Dedifferentiated amniotic fluid mesenchymal stem cell (primary cell): Measurements from ENCODE around the gene KRT3.

ENCODE experiments used
- DNase-seq: peaks from one replicate; pipeline ENCODE4 v3.0.0-alpha.2; 2016; ENCODE audit errors: extremely low spot score

The KRT3 gene

DNA sequence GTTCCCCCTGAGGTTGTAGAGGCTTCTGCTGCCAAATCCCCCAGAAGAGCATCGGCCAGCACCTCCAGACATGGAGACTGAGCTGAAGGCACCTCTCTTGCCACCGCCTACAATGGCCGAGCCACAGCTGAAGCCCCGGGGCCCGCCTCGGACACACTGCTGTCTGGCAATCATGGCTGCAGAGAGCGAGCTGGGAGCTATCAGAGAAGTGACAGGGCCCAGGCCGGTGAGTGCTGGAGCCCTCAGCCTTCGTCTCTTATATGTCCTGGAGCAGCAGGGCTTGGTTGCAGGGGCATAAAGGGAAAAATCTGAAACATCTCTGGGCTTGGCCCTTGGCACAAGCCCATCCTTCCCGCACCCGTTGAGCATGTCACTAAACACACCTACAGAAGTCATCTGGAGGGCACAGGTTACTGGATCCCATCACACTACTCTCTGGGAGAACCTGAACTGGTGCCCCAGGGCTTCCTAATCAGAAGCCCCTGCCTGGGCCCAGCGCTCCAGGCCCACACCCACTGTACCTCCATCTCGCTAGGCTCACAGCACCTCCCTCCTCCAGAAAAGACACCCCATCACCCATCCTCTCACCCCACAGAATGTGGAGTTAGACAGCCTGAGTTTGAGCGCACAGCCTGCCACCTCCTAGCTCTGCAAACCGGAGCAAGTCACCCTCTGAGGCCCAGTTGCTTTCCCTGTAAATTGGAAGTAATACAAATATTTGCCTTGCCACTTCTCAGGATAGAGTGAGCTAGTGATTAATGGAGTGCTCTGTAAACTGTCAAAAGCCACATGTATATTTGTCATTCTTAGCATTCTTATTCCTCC lies 18.2 kb upstream of the KRT3 start, which contains the start of gene KRT4:
KRT4 (minus strand) TSS at position 232 of the 825 bp plus-strand sequence; CDS start at position 174, 58 bp downstream.
- DNase-seq, result no peak

DNA sequence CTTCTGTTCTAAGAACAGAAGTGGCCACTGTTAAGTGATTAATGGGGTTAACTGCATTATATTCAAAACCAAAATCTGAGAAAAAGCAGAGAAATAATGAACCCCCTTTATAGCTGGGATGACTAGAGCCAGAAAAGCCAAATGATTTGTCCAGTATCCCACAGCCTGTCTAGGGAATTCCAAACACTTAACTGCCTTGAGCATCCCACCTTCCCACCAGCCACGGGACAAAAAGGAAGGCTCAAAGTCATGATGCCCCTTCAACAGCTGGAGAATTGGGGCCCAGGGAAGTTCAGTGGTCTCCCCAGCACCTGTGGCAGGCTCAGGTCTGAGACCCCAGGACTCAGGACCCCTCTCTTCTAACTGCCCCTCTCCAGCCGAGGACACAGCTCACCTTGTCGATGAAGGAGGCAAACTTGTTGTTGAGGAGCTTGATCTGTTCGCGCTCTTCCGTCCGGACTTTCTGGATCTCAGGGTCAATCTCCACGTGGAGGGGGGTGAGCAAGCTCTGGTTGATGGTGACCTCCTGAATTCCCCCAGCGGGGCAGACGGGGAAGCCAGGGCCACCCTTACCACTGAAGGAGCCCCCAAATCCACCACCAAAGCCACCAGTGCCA lies 17.4 kb upstream of the KRT3 start:
- DNase-seq, result no peak

DNA sequence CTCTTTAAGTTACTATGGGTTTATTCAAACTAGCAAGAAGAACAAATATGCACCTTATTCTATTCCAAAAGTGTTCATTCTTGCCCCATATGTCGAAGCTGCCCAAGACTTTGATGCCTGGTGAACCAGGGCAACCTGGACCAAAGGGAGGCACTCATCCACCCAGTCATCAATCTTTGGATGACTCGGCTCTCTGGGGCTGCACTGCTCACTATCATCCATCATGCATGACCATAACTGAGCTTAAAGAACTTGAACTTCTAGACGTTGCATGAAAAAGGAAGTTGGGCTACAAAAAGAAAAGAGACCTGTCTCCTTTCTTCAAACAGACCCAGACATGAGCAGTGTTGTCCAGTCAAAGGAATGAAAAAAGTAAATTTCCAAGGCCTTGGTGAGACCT lies 16.8 kb upstream of the KRT3 start:
- DNase-seq, result no peak

DNA sequence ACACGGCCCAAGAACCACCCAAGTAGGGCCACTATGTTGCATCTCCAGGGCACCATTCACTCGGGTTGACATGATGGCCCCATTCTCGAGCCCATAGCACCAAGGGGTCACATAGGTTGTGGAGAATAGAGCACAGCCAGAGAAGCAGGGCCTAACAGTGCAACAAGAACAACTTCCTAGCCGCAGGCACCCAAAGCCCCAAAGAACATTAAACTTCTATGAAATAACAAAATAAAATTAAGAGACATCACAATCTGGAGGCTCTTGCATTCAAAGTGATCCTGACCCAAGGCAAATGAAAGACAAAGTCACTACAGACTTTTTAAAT lies 16.1 kb upstream of the KRT3 start:
- no peak for DNase-seq

DNA sequence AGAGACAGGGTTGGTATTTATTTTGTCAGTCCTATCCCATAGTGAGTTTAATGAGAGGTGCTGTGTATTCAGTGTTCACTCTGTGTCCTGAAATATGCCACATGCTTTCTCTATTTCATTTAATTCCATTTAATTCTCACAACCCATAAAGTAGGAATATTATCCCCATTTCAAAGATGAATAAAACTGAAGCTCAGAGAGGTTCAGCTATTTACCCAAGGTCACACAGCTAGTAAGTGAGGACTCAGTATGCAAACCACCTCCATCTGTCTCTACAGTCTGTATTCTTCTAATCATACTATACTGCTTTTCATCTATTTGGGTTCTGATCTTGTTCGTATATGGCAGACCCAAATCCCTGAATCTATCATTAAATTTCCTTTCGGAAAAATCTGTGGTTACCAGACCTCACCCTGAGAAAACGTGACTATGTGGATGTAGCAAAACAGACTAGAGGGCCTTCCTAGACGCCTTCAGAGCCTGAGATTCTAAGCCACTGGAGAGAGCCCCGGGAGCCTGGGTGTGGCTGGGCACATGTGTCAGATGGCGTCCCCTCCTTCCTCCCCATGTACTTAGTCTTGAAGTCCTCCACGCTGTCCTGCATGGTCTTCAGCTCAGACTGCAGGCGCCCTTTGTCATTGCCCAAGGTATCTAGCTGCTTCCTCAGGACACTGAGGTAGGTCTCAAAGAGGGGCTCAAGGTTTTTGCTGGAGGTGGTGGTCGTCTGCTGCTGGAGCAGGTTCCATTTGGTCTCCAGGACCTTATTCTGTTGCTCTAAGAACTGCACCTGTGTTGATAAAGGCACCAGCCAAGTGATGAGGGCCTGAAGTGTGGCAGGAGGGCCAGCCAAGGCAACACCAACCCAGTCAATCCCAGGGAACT lies 15.5 kb upstream of the KRT3 start:
- DNase-seq, result no peak

DNA sequence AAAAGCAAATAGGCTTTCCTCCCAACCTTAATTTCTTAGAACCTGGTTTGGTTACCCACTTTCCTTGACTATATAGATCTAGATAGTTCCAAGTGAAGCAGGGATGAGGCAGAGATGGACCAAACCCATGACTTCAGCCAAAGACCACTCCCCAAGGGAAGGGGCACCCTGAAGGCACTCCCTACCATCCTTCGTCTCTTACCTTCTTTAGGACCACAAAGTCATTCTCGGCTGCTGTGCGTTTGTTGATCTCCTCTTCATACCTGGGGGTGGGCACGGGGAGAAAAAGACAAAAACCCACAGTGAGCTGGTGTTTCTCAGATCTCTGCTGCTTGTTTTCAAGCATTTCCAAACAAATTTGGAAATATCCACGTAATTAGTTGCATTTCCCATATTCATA lies 14.6 kb upstream of the KRT3 start:
- DNase-seq, result no peak

DNA sequence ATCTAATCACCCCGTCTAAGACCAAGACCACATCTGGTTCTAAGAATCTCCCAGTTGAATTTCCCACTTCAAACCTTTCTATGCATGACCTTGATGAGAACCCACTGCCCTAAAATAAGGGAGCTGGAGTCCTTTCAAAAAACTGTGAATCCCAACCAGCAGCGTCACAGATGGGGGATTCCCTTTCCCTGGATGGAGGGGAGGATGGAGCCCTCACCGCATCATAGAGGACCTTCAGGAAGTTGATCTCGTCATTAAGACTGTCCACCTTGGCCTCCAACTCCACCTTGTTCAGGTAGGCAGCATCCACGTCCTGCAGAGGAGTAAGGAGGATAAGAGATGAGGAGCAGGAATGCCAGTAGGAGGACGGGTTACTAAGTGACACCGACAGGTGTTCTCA lies 13.2 kb upstream of the KRT3 start:
- no peak for DNase-seq

DNA sequence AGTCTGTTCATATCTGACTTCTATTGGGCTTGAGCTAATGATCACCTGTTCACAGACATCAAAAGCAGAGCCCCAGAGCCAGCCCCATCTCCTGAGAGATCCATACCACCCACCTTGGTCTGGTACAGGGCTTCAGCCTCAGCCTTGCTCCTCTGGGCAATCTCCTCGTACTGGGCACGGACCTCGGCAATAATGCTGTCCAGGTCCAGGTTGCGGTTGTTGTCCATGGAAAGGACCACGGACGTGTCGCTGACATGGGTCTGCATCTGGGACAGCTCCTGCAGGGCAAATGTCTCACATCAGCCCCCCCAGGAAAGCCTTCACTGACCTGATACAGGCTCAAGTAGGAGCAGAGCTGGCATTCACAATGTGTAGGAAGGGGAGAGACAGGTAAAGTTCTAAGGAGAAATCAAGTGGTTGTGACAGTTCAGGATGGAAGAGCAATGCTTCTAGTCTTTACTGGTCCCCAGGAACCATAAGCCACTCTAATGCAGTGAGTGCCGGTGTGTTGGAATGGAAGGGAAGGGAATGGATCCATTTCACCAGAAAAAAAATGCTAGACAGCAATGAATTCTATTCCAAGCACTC lies 12.8 kb upstream of the KRT3 start:
- no peak for DNase-seq

DNA sequence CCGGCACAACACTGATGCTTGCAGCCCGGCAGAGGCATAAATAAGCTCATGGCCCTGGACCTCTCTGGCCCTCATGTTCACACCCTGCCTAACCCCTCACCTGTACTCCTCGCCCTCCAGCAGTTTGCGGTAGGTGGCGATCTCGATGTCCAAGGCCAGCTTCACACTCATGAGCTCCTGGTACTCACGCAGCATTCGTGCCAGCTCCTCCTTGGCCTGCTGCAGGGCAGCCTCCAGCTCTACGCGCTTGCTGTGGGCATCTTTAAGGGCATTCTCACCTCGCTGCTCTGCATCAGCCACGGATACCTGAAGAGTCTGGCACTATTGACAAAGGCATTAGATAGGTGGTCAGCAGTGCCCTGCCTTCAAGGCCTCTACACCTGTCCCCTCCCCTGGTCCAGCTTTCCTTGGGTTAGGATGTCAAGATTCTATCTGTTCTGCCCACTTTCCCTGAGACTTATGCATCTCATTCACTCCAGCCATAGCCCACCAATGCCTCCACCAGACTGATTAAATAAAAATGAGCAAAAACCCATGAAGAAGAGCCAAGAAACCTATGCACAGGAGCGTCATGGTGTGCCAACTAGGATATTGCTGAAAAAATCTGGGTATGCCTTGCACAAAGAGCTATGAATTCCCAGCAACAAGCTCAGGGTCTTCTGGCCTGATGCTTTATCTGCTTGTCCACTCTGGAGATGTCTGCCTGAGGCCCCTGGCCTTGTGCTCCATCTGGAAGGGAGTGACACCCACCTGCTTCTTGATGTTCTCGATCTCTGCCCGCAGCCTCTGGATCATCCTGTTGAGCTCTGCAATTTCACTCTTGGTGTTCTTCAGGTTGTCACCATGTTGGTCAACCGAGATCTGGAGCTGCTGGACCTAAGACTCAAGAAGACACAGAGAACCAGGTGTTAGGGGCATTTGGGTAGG lies 11.9 kb upstream of the KRT3 start:
- DNase-seq, result no peak

DNA sequence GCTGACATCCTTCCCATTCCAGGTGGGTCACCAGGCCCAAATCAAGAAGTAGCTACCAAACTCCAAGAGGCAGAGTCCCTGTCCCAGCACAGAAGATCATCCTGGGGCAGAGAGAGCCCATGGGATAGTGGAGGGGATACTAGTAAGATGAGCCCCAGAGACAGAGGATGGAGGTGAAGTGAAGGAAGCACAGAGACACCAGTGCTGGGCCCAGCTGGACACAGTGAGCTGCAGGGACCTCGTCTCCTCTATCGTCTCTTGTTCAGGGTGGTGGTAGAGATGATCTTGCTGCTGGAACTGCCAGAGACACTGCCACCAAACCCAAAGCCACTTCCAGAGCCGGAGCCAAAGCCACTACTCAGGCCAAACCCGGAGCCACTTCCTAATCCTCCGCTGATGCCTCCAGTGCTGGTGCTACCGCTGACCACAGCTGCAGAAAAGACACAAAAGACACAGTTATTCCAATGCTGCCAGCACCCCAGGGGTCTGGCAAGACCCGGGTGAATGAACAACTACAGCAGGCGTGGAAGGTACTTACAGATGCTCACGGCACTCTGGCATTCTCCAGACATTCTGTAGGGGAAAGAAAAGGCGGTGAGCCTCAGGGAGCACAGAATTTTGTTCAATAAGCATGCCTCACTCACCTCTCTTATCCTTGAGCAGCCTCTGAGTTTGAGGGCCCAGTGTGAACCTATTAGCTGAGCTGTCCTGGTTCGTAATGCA lies 11.1 kb upstream of the KRT3 start:
- no peak for DNase-seq

DNA sequence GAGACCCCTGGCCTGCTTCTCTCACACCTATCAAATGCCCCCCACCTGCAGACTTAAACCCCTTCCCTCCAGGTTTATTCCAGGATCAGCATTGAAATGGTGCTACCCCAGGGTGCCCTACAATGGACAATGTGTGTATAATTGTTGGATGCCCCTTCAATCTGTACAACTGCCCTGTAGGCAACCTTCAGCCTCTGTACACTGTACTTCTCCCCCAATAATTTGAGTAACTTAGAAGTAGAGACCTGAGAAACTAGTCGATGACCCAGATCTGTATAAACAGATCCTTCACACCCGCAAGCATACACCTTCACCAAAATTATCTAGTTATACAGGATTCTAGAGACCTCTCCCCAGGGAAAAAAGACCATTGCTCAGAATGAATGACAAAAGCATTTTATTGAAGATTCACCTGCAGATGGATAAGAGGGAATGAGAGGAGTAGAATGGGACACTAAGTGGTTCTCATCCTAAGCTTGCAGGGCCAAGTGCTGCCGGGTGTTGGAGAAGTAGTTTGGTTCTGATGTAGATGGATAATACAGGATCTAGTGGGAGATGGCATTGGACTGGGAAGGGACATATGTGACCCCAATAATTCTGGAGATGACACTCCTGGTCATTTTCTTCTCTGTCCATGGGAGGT lies 10.4 kb upstream of the KRT3 start:
- DNase-seq, result no peak

DNA sequence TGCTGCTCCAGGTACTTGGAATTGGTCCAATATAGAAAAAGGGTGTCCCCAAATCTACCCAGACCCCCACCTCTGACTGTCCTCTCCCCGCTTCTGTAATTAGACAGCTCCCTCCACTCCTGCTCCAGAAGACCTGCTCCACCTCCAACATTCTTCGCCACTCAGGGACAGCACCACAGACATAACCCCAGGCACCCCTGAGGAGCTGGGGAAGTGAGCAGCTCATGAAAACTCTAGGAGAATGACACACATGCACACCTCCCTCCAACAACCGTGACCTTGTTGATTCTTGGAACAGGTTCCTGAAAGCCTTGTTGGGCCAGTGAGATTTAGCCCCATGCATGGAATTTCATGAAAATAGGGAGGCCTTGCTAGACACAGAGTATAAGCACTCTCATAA lies 9.8 kb upstream of the KRT3 start:
- no peak for DNase-seq

DNA sequence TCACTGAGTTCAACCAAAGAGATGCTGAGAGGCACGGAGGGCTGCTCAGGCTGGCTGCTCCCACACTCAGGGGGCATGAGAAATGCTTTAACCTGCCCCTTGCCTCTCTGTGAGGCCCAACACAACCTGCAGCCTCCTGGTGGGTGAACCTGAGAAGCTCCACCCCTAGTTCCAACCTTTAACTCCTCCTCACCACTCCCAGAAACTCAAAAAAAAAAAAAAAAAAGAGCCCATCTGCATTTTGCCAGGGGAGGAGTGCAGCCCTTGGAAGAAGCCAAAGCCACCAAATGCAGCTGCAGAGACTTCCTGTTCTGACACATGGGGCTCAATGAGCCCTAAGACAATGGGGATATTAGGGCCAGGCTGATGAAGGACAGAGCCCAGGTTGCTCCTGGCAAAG lies 9.1 kb upstream of the KRT3 start:
- DNase-seq, result no peak

DNA sequence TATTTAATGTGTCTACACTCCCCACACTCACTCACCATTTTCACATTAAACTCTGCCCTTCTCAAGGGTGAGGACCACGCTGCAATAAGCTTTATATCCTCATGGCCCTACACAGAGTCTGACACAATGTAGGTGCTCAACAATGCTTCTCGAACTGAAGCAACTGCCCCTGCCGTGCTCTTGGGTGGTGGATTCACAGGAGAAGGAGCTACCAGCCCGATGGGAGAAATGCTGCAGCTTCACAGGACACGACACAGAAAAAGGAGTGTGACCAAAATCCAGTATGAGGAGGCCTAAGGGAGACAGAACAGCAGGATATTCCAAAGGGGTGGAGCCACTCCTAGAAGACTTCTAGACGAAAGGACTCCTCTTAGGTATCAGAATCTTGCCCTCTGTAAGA lies 6.5 kb upstream of the KRT3 start:
- no peak for DNase-seq

DNA sequence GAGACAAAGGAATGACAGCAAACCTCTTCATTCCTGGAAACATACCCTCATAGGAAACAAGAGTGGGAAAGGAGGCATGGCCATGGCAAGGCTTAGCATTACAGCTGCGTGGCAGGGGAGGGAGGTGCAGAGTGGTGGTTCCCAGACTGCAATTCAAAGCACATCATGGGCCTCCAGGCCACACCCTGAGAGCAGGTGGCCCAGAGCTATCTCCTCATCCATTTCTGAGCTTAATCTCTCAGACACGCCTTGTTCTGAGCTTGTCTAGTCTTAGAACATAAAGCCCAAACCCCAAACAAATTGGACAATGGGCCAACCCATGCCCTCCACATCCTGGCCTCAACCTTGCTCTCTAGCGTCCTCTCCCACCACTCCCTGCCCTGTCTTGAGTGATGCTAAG lies 5.9 kb upstream of the KRT3 start:
- DNase-seq, result no peak

DNA sequence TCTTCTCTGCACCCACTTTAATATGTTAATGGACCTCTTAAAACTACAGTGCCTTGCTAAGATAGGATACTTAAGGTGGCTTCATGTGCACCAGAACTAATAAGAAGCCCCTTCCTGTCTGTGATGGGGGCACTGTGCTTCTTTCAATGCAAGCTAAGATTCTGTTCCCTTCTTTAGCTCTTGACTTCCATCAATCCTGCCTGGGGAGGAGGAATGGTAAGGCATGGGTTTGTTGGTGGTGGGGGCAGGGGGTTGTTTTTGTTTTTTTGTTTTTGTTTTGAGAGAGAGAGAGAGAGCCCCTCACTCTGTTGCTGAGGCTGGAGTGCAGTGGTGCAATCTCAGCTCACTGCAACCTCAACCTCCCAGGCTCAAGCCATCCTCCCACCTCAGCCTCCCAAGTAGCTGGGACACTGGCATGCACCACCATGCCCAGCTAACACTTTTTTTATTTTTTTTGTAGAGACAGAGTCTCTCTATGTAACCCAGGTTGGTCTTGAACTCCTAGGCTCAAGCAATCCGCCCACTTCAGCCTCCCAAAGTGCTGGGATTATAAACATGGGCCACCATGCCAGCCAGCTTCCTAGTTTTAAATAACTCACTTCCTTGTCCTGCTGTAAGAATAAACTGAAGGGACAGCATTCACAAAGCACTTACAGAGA lies 4.5 kb upstream of the KRT3 start:
- no peak for DNase-seq

DNA sequence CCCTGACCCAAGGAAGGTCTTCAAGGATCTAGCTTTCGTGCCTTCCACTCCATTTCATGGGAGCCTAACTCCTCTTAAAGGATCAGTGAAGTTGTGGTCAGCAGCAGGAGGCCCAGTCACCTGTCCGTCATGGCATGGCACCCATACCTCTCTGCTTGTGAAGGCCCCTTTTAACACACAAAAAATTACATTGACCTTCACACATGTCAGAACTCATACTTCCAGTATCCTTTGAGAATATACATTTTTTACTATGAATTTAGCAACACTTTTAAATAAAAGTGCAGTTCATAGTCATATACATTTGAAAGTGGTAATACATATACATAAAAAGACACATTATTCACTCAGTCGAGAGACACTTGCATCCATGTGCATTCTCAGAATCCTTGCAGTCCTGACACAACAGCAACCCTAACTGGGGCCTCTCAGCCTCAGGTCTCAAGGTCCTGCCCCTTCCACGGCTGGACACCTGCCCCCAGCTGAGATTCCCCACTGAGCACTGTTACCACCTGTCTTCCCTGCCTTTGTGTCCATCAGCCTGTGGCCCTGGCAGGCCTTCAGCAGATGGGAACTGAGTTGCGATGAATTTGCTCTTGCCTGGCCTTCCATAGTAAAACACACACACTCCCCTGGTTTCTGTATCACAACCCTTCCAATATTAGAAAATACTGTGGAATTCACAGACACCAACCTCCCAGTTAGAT lies 3.7 kb upstream of the KRT3 start:
- no peak for DNase-seq

DNA sequence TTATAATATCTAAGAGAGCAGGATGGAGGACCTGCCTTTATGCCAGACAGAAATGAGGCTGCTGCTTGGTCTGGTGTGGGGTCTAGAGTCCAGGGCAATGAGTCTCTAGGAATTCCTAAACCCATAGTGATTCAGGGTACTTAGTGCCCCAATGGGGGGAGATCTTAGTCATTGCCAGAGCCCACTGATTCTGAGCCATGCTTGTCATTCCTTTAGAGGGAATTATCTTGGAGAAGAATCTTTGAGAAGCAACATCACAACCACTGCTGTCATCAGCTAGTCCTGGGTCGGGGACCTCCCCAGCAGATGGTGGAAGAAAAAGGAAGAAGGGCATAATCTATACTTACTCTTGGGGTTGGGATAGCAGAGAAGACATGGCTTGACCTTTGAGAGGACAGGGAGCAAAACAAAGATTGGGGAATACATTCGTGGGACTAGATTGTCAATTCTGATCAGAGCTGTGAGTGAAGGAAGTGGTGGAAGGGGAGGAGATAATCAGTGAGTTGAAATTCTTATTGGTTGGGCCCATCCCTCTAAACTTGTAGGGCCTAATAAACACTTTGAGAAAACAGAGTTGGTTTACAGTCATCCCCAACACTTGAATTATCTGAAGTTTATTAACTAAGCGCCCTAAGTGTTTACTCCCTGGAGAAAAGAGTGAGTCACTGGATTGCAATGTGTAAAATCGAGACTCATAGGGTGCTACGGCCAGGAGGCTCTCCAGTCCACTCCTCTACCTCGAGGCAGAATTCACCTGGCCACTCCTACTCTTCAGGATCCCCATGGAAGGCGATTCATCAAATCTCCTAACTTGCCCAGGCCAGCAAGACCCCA lies 3.0 kb upstream of the KRT3 start:
- no peak for DNase-seq
